NCI-H446 (cell line): ENCODE data around the gene EIF3A.
"Not testable (repeated sequence)": the region's sequence is repeated elsewhere in the genome, so short reads cannot be mapped to it uniquely, and the experiment has no call there.

Source experiments
- DNase-seq, 2 experiments: peaks; one replicate each; lab custom pipeline; 2025; lab: John Stamatoyannopoulos, UW

EIF3A gene

DNA sequence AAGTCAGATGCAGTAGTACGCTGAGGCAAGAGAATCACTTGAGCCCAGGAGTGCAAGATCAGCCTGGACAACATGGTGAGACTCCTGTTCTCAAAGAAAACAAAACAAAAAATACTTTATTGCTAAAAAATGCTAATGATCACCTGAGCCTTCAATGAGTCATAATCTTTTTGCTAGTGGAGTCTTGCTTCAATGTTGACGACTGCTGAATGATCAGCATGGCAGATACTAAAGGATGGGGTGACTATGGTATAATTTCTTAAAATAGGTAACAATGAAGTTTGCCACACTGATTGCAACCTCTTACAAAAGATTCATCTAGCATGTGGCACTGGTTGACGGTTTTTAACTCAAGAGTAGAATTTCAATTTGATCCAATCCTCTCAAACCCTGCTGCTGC, 28.8 kb downstream of the EIF3A start:
- DNase-seq = no peak

DNA sequence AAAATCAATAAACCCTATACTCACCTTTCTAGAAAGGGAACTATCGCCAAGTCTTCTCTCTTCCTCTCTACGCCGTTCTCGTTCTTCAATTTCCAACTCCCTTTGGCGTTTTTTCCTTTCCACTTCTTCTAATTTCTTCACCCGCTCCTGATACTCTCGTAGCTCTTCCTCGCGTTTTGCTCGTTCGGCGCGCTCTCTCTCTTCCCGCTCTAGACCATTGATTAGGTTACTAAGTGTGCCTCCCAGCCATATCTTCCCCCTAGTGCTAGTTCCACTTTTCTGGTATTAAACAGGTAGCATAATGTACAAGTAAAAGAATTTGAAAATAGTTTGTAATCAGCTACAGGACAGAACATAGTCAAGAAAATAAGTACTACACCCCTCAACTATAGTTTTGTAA, 30.8 kb downstream of the EIF3A start:
- no peak for DNase-seq

DNA sequence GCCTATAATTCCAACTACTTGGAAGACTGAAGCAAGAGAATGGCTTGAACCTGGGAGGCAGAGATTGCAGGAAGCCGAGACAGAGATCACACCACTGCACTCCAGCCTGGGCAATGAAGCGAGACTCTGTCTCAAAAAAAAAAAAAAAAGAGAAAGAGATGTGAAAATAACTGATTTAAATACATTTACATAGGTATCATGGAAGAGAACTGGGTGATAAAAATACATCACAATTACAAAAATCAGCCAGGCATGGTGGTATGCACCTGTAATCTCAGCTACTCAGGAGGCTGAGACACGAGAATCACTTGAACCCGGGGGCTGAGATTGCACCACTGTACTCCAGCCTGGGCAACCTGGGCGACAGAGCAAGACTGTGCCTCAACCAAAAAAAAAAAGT, 31.3 kb downstream of the EIF3A start:
- DNase-seq = no peak

DNA sequence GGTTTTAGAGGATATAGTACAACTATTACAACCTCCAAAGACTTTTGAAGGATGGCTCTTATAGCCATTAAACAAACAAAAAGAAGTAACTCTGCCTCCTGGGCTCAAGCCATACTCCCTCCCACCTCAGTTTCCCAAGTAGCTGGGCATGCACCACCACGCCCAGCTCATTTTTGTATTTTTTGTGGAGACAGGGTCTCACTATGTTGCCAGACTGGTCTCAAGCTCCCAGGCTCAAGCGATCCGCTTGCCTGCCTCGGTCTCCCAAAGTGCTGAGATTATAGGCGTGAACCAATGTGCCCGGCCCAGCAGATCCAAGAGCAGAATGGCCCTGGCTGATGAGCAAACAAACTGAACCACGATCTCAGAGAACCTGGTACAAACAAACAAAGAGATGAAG, 35.1 kb downstream of the EIF3A start:
- no peak for DNase-seq

DNA sequence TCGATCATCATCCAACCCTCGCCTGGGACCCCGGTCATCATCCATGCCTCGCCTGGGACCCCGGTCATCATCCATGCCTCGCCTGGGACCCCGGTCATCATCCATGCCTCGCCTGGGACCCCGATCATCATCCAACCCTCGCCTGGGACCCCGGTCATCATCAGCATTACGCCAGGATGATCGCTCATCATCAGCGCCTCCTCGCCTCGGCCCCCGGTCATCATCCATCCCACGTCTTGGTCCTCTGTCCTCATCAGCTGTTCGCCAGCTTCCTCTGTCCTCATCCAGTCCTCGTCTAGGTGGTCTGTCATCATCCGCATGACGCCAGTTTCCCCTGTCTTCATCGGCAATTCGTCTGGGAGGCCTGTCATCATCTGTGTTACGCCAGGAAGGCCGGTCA, 38.4 kb downstream of the EIF3A start:
- DNase-seq = no peak

DNA sequence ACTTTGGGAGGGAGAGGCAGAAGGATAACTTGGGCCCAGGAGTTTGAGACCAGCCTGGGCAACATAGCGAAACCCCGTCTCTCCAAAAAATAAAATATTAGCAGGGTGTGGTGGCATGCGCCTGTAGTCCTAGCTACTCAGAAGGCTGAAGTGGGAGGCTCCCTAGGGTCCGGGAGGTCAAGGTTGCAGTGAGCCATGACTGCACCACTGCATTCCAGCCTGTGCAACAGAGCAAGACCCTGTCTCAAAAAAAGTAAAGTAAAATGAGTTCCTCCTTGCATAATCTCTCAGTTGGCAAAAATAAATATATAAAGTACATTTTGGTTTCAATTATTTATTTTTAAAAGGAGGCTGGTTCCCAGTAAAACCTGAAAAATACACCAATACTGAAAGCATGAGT, 39.3 kb downstream of the EIF3A start:
- no peak for DNase-seq

DNA sequence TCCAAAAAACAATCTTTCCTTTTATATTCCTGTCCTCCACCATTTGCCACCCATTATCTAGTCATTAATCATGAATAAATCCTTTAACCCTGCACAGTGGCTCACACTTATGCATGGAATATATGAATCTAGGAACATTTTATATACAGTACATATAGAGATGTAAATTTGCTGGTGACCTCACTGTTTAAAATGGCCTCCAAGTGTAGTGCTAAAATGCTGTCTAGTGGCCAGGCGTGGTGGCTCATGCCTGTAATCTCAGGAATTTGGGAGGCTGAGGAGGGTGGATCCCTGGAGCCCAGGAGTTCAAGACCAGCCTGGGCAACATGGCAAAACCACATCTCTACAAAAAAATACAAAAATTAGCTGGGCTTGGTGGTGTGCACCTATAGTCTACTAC, 41.5 kb downstream of the EIF3A start:
- no peak for DNase-seq

DNA sequence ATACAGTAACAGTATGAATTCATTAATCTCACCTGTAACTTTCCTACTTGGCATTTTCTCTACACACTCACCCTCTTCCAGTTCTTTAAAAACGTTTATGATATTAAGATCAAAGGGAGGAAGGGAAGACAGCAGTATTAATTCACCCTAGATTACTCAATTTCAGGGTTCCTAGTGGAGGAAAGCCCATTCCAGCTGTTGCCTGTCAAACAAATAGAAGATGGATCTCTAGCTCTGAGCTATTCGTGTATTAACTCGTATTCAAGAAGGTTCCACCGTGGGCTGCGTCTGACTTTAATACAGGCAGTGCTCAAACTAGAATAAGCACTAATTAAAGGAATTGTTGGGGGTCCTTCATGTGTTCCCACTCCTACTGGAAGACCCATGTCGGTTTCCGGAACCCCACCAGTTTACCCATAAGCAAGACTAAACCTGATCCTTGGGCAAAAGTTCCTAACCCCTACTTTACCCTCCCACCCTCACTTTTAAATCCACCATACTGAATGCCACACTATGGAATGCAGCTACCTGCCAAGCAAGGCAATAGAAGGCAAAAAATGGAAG, 49.0 kb downstream of the EIF3A start:
- DNase-seq = no peak

DNA sequence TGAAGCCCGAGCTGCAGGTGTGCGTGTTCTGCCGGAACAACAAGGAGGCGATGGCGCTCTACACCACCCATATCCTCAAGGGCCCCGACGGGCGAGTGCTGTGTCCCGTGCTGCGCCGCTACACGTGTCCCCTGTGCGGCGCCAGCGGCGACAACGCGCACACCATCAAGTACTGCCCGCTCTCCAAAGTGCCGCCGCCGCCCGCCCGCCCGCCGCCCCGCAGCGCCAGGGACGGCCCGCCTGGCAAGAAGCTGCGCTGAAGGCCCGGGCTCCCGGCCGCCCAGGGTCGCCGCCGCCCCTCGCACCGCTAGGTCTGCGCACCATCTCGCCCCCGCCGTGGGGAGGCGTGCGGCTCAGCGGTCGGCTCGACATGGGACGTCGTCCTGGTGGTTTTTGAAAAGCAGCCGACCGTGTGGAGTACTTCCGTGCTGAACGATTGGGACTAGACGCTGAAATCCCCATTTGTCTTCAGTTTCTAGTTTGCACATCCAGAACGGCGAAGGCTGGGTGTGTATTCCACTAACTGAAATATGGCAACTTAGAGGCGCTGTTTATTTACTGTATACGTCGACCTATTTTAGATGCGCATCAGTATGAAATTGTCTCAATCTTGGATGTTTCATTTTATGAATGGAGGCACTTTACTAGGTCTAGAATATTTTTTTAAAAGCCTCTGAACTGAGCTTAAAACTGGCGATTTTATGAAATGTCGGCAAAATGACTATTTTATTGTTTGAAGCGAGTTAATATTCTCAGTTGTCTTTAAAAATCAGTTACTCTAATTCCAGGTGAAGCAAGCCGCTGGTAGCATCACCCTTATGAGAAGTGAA, 50.0 kb downstream of the EIF3A start:
- DNase-seq = peak in 1 of 2 experiments; percentile 31

DNA sequence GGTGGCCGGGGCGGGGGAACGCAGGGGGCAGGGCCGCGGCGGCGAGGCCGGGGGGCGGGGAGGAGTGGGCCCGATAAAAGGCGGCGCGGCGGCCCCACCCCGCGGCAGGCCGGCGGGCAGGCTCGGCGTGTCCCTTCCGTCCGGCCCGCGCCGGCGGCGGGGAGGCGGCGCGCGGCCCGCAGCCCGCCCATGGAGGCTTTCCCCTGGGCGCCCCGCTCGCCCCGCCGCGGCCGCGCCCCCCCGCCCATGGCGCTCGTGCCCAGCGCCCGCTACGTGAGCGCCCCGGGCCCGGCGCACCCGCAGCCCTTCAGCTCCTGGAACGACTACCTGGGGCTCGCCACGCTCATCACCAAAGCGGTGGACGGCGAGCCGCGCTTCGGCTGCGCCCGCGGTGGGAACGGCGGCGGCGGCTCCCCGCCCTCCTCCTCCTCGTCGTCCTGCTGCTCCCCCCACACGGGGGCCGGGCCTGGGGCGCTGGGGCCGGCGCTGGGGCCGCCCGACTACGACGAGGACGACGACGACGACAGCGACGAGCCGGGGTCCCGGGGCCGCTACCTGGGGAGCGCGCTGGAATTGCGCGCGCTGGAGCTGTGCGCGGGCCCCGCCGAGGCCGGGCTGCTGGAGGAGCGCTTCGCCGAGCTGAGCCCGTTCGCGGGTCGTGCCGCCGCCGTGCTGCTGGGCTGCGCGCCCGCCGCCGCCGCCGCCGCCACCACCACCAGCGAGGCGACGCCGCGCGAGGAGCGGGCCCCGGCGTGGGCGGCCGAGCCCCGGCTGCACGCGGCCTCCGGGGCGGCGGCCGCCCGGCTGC, 50.8 kb downstream of the EIF3A start, which contains the start of gene NANOS1:
TSS of gene NANOS1 (plus strand) at position 102 of the 808 bp plus-strand sequence. CDS start at position 190, 88 bp downstream.
- DNase-seq = peak in 1 of 2 experiments; percentile 40

DNA sequence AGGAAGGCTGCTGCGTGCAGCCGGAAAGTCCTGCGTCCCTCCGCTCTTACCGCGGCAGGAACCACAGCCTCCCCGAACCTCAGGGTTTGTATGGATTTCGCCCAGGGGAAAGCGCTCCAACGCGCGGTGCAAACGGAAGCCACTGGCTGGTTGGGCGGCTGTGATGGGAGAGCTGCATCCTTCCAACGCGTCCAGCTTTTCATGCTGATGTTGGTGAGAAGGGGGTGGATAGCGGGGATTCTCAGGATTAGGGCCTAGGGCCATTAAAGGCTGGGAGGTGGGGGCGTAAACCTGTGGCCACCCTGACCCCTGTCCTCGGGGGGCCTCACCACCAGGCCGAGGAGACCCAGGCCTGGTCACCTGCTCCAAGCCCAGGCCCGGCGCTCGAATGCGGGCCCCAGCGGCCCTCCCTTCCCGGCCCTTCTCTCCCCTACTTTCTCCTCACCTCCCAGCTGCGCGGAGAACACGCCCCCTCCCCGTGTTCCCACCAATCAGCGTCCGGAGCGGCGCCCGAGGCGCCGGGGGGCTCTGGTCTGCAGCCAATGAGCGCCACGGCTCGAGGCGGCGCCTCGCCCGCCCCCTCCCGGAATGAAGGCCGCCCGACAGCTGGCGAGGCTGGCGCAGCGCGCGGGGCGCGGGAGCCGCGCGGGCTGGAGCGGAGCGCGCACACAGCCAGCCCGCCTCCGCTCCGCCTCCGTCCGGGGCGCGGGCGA, 51.6 kb downstream of the EIF3A start:
- DNase-seq = peak; percentile 51 to 90

DNA sequence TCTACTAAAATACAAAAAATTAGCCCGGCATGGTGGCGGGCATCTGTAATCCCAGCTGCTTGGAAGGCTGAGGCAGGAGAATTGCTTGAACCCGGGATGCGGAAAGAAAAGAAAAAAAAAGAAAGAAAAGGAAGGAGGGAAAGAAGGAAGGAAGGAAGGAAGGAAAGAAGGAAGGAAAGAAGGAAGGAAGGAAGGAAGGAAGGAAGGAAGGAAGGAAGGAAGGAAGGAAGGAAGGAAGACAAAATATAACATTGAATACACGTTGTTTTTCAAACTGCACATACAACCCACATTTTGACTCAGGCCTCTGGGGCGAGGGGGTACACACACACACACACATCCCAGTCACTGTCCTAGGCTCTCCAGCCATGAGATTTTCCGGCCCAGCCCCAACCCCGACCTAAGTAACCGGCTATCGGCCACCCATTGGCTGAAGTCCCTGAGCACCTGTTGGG, 52.1 kb downstream of the EIF3A start:
- not testable (repeated sequence) for DNase-seq

DNA sequence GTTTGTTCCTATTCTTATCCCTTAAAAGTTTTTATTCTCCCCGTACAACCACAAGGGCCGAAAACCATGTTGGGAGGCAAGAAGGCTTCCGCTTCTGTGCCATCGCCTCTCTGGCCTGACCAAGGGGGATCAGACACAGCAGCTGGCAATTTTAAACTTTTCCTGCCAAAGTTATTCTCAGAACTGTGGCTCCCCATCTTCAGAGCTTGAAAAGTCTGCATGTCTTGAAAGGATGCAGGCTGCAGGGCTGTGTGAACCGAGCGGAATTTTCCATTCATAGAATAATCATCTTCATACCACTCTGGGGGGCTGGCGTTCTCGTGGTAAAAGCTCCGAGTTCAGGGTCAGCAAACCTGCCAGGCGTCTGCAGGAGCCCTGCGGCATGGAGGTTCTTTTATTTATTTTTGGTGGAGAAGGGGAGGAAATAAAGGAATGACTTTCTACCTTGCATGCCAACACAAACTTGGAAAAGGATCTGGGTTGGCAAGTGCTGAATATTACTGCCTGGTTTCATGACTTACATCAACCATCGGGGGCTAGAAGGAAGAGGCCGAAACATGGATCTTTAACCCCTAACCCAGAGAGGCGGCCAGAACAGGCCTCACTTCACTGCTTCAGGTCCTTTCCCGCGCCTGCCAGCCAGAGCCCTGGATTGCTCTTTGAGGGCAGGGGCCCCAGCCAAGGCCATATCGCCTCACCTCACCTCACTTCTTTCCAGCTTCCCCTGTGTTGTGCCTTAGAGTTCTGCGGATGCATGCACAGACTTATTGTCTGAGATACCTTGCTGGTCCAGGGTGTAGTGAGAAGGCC, 54.1 kb downstream of the EIF3A start:
- peak in 1 of 2 experiments; percentile 14 for DNase-seq

DNA sequence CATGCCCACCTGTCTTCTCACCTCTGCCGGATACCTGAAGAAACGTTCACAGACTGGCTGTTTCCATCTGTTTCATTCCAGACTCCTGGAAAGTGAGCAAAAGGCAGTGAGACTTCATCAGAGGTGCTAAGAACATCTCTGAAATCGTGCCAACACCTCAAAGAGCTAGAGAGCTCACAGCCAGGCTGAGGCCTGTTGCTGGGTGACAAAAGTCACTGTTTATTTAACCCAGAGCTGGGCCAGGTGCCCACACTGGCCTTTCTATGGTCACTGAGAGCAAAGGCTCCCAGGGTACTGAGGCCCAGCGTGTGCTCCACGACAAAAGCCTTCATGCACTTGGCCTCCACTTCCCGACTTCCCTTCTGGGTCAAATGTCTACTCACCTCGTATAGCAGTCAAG, 54.8 kb downstream of the EIF3A start:
- DNase-seq = peak in 1 of 2 experiments; percentile 34

DNA sequence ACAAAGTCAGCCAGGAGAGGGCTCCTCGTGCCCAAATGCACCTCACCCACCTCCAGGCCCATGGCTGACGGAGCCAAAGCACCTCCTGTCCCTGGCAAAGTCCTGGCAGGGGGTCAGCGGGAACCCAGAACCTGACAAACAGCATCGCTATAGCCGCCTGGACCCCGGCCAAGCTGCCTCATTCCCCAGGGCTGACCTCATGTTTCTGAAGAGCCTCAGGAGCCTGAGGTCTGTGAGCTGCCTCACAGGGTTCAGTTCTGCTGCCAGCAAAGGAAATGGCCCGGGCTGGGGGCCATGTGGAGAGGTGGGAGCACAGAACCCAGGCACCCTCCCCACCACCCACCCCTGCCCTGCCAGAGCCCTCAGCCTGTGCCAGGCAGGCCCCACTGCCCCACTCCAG, 55.3 kb downstream of the EIF3A start:
- peak in 1 of 2 experiments; percentile 75 for DNase-seq

DNA sequence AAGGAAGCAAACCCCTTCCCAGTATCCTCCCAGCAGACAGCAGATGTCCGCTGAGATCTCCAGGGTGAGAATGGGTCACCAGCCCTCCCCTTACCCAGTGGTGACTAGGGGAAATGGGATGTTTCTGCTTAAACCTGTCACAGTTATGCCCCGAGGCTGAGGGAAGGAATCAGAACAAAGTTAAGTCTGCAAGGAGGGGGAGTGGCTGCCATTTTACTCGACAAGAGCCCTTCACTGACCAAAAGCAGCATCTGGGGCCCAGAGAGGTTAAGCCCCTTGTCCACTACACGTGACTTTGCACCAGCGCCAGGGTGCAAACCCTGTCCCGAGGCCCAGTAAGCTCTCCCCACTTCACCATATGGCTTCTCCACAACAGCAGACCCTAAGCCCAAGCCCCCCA, 55.7 kb downstream of the EIF3A start:
- no peak for DNase-seq

DNA sequence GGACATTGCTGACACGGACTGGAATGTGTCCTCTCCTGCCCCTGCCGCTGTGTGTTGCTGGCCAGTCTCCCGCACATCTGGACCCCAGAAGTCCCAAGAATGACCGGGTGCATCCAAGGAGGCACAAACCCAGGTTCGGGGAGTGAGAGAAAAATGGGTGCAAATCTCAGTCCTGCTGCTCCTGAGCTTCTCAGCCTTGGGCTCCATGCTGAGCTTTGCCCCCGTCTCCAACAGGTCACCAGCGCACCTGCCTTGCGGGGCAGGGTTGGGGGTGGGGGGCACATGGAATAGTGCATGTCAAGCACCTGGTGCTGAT, 57.1 kb downstream of the EIF3A start:
- DNase-seq = no peak

DNA sequence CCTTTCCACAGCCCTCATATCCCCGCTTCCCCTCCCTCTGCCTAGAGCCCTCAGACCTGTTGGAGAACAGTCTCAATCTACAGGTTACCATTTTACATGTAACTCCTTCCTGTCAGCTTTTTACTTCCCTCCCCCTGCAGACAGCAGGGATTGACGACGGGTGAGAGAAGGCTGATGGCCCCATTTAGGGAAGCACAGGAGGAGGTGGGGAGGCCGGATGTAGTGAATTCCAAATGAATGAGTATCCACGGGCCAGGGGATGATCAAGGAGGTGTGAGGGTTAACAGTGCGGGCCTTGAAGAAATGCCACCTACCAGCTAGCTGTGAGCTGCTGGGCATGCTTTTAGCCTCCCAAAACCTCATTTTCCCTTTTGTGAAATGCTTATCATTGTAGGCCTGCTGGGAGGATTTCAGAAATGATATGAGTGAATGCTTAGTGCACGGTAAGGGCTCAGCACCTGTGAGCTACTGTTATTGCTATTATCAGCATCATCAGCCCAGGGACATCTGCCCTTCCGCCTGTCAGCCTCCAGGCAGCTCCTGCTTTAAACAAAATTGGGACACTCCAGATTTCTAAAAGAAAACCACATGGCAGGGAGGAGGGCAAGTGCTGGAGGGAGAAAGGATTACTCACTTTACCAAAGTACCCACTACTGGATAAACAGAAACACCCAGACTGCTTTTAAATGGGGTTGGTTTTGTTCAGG, 57.6 kb downstream of the EIF3A start:
- DNase-seq = no peak

DNA sequence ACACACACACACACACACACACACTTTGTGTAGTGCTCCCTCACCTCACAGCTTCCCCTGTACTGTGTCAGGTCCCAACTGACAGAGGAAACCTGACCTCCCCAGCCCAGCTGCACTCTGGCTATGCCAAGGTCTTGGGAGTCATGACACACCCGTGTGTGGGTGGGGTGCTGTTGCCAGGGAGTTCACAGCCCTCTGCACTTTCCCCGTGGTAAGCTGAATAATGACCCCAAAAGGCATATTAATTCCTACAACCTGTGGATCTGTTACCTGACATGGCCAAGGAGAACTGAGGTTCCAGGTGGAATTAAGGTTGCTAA, 60.0 kb downstream of the EIF3A start:
- DNase-seq = no peak

DNA sequence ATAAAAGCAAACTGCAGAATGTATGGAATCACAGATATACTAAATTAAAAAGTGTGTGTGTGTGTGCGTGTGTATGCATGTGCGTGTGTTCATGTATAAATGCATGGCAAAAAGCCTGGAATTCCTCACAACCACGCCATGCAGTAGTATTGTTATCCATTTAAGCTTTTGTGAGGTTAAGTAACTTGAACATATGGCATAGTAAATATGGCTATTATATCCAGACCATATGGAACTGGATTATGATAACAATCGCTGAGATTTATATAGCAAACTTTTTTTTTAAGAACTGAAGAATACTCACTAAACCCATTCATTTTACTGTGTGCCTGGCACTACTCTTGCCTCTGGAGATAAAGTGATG, 73.4 kb downstream of the EIF3A start:
- DNase-seq = no peak
